NCI-H526 treated with DMSO at 0.1 percent for 48 hours (cell line): ENCODE measurements around the gene RNASET2.
"Not testable (repeated sequence)": the region's sequence is repeated elsewhere in the genome, so short reads cannot be mapped to it uniquely, and the experiment has no call there.

ENCODE experiments used
- DNase-seq: peaks from one replicate; lab custom pipeline; 2025; lab: John Stamatoyannopoulos, UW

Gene RNASET2

GRCh38 chr6:166902211-166902755 is 54.1 kb downstream of the RNASET2 start:
- no peak for DNase-seq

DNA sequence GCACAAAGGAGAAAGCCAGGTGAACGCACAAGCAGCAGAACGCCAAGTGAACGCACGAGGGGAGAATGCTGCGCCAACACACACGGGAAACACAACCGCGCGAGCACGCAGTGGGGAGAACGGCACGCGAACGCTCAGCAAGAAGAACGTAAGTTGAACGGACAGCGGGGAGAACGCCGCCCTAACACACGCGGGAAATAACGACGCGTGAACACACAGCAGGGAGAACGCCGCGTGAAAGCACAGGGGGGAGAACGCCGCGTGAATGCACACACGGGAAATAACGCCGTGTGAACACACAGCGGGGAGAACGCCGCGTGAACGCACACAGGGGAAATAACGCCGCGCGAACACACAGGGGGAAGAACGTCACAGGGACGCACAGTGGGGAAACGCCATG is 54.7 kb downstream of the RNASET2 start:
- DNase-seq: no peak

DNA sequence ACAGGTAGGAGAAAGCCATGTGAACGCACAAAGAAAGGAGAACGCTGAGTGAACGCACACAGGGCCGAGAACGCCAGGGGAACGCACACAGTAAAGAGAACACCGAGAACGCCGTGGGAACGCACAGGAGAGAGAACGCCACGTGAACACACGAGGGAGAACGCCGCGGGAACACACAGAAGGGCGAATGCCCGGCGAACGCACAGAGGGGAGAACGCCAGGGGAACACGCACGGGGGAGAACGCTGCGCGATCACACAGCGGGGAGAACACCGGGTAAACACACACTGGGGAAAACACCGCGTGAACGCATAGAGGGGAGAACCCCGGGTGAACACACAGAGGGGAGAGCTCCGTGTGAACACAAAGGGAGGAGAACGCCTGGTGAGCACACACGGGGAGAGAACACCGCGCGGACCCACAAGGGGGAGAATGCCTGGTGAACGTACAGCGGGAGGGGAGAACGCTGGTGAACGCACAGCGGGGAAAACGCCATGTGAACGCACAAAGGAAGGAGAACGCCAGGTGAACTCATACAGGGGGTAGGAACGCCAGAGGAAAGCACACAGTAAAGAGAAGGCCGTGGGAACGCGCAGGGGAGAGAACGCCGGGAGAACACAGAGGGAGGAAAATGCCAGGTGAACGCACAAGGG is 55.3 kb downstream of the RNASET2 start:
- no peak for DNase-seq

DNA sequence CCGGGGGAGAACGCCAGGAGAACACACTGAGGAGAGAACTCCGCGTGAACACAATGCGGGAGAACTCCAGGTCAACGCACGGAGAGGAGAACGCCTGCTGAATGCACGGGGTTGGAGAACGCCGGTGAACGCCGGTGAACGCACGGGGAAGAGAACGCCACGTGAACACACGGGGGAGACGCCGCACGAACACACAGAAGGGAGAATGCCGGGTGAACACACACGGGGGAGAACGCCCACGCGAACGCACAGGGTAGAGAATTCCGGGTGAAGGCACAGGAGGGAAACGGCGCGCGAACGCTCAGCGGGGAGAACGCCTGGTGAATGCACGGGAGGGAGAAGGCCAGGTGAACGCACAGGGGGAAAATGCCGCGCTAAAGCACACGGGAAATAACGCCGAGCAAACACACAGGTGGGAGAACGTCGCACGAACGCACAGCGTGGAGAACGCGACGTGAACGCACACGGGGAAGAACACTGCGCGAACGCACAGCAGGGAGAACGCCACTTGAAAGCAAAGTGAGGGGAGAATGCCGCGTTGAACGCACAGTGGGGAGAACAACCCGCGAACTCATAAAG is 56.1 kb downstream of the RNASET2 start:
- DNase-seq: no peak

DNA sequence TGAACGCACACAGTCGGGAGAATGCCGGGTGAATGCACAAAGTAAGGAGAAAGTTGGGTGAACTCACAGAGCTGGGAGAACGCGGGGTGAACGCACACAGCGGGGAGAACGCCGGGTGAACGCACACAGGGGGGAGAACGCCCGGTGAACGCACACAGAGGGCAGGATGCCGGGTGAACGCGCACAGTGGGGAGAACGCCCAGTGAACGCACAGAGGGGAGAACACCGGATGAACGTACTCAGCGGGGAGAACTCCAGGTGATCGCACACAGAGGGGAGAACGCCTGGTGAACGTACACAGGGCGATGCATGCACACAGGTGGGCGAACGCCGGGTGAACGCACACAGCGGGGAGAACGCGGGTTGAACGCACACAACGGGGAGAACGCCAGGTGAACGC is 57.4 kb downstream of the RNASET2 start:
- DNase-seq: no peak

DNA sequence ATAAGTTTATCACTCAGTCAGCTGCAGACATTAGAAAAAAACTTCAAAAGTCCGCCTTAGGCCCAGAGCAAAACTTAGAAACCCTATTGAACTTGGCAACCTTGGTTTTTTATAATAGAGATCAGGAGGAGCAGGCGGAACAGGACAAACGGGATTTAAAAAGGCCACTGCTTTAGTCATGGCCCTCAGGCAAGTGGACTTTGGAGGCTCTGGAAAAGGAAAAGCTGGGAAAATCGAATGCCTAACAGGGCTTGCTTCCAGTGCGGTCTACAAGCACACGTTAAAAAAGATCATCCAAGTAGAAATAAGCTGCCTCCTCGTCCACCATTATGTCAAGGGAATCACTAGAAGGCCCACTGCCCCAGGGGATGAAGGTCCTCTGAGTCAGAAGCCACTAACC is 61.7 kb downstream of the RNASET2 start:
- DNase-seq: not testable (repeated sequence)

GRCh38 chr6:166892472-166892871 is 63.9 kb downstream of the RNASET2 start:
- DNase-seq: not testable (repeated sequence)

- DNase-seq: not testable (repeated sequence)
These were observed 69.6 kb downstream of the RNASET2 start for GRCh38 chr6:166886773-166887172.

DNA sequence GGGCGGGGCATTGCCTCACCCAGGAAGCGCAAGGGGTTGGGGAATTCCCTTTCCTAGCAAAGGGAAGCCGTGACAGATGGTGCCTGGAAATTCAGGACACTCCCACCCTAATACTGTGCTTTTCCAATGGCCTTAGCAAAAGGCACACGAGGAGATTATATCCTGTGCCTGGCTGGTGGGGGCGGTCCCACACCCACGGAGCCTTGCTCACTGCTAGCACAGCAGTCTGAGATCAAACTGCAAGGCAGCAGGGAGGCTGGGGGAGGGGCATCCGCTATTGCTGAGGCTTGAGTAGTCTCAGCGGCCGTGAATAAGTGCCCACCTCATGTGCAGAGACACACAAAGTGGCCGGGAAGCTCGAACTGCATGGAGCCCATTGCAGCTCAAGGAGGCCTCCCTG is 71.4 kb downstream of the RNASET2 start:
- not testable (repeated sequence) for DNase-seq

DNA sequence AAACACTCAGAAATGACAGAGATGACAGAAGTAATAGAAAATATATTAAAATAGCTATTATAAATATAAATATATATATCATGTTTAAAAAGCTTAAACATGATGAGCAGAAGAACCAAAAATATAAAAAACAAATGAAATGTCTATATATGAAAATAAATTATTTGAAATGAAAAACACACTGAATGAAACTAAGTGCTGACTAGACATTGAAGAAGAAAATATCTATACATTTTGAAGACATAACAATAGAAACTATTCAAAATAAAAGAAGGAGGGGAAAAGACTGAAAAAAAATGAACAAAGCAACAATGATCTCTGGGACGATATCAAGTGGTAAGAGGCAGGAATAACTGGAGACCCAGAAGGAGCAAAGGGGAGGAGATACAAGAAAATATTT is 76.8 kb downstream of the RNASET2 start:
- no peak for DNase-seq
